ENCODE results near the gene ACTR5. TPM values are rescaled to one million over a fixed set of nuclear protein-coding genes. Genes with fewer than 3 reads are reported as not detected.
"Not testable (repeated sequence)": the region's sequence is repeated elsewhere in the genome, so short reads cannot be mapped to it uniquely, and the experiment has no call there.

The ACTR5 gene
- polyA plus RNA-seq, 1 donor, result 10.6 TPM

GRCh38 chr20:38764567-38765318 is 16.5 kb downstream of the ACTR5 start:
- DNase-seq, result no peak

GRCh38 chr20:38766071-38766470 is 17.8 kb downstream of the ACTR5 start:
- no peak for DNase-seq

- DNase-seq, result no peak
These were observed 21.4 kb downstream of the ACTR5 start for GRCh38 chr20:38769376-38770295.

- DNase-seq, result no peak
These were observed 22.3 kb downstream of the ACTR5 start for GRCh38 chr20:38770546-38770945.

DNA sequence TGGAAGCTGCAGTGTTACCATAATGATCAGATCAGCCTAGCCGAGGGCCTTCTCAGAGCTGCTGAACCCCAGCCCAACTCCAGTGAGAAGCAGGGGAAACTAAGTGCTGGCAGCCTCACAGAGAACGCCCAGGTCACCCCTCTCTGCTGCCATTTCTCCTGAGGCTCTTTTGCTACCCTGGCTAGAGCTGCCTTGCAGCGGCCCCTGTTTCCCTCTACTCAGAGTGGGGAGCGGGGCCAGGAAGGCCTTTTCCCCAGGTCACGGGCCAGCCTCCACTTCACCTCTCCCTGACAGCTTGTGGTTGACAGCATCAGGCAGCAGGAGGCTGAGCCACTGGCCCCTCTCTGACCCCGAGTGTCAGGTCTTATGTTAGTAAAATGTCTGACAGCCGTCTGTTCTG is 22.7 kb downstream of the ACTR5 start:
- no peak for DNase-seq

DNA sequence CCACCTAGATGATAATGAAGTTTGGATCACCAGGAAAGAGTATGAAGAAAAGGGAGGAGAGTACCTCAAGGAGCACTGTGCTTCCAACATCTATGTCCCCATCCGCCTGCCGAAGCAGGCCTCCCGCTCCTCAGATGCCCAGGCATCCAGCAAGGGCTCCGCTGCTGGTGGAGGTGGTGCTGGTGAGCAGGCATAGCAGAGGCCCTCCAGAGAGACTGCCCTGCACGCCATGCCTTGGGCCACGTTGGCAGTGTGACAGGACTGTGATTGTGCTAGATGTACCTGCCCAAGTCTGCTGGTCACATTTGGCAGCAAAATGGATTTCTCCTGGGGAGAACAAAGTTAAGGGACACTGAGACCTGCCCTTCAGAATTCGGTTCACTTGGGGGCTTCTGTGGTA is 23.4 kb downstream of the ACTR5 start:
- no peak for DNase-seq

- no peak for DNase-seq
These were observed 25.9 kb downstream of the ACTR5 start for GRCh38 chr20:38774167-38774566.

DNA sequence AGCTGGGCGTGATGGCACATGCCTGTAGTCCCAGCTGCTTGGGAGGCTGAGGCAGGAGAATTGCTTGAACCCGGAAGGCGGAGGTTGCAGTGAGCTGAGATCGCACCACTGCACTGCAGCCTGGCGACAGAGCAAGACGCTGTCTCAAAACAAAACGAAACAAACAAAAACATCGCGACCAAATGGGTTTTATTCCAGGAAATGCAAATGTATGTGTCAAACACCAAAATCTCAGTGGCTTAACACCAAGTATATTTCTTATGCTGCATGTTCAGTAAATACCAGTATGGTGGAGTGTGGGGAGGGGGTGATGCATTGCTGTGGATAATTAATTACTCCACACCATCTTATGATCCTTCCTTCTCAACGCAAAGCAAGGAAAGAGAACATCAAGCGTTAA is 28.1 kb downstream of the ACTR5 start:
- no peak for DNase-seq

- no peak for DNase-seq
These were observed 31.2 kb downstream of the ACTR5 start for GRCh38 chr20:38779247-38780097.

DNA sequence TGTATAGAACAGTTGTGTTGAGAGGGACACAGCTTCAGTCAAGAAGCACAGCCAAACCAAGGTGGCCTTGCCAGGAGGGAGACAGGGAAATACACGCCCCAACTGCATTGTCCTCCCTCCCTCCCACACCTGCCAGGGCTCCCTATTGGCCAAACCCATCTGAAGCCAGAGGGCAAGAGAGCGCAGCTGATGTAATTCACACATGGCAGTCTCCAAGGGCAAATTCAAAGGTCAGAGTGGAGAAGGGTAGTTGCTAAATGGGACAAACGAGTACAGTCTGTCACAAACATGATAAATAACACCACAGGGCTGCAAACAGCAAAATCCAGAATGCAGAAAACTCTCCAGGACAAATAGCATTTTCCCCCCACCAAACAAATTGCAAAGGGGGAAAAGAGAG is 34.0 kb downstream of the ACTR5 start:
- DNase-seq, result no peak

GRCh38 chr20:38787870-38788269 is 39.6 kb downstream of the ACTR5 start:
- DNase-seq, result no peak

DNA sequence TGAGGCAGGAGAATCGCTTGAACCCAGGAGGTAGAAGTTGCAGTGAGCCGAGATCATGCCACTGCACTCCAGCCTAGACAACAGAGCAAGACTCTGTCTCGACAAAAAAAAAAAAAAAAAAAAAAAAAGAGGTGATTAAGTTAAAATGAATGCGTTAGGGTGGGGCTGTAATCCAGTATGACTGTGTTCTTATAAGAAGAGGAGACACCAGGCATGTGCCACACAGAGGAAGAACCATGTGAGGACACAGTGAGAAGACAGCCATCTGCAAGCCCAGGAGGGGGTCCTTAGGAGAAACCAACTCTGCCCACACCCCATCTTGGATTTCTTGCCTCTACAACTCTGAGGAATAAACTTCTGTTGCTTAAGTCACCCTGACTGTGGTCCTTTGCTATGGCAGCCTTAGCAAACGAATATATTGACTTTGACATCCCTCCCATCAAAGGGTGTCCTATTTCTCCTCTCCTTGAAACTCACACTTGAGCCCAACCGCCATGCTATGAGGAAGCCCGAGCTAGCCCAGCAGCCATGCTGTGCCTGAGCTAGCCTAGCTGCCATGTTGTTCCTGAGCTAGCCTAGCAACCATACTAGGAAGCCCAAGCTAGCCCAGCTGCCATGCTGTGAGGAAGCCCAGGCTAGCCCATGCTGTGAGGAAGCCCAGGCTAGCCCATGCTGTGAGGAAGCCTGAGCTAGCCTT is 41.4 kb downstream of the ACTR5 start:
- DNase-seq, result no peak

GRCh38 chr20:38790200-38791053 is 42.2 kb downstream of the ACTR5 start:
- DNase-seq, result peak; percentile 11

DNA sequence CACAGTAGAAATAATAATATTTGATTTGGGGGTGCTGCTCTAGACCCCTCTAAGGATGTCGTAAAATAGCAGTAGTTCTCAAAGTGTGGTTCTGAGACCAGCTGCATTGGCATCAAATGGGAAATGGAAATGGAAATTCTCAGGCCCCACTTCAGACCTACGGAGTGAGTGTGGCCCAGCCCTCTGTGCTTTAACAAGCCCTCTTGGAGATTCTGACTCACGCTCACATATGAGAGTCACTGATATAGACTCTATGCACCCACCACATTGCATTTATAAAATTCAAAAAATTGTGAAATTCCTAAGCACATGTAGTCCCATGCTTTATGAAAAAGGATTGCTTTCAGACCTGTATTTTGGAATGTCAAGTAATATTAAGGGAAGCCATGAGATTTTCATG is 43.0 kb downstream of the ACTR5 start:
- DNase-seq, result no peak

DNA sequence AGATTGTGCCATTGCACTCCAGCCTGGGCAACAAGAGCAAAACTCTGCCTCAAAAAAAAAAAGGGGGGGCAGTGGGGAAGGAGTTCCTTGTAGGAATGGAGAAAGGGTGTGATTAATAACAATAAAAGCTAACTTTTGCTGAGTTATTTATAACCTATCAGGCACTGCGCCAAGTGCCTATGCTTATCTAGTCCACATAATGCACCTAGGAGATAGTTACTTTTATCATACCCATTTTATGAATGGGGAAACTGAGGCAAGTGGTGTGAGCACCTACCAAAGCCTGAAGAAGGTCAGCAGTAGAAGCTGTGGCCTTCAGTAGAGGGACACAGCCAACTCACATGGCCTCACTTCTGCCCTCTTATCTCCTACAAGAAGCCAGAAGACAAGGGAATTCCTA is 43.7 kb downstream of the ACTR5 start:
- DNase-seq, result no peak

DNA sequence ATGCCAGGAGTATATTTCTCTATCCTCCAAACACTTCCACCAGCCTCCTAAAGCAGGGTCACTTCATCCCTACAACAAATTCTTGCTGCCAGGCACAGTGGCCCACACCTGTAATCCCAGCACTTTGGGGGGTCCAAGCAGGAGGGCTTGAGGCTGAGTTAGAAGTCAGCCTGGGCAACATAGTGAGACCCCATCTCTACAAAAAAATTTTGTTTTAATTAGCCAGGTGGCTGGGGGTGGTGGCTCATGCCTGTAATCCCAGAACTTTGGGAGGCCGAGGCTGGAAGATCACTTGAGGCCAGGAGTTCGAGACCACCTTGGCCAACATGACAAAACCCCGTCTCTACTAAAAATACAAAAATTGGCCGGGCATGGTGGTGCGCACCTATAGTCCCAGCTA is 45.8 kb downstream of the ACTR5 start:
- DNase-seq, result not testable (repeated sequence)

DNA sequence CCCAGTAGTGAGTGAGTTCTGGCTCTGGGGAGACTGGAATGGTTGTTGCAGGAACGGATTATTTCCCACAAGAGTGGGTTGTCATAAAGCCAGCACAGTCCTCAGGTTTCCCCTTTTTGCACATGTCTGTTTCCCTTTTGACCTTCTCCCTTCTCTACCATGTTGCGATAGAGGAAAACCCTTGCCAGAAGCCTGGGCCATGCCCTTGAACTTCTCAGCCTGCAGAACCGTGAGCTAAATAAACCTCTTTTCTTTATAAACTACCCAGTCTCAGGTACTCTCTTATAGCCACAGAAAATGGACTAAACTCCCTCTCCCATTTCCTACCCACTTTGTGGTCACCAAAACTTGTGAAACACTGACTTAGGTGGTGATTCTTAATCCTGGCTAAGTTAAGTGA is 50.0 kb downstream of the ACTR5 start:
- no peak for DNase-seq

- DNase-seq, result peak; percentile 4
These were observed 50.9 kb downstream of the ACTR5 start for GRCh38 chr20:38799203-38799602.

GRCh38 chr20:38800882-38801281 is 52.6 kb downstream of the ACTR5 start:
- no peak for DNase-seq

DNA sequence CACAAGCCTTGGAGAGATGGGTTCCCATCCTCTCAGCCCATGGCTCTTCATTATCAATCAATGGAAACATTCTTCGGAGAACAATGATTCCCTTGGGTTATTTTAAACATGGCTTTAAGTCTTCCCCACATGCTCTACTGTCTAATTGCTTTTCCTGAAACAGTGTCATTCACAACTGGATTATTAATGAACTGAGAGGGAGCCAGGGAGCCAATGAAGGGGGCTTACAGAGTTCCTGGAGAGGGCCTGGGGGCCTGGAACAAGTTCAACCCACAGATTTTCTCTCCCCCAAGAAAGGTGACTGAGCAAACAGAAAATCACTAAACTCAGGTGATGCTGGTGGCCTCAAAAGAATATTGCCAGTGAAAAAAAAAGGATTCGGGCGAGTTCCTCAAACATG is 56.0 kb downstream of the ACTR5 start:
- no peak for DNase-seq
